HepG2 (cell line): ENCODE results near the gene IFT122. TPM values are rescaled to one million over a fixed set of nuclear protein-coding genes. Genes with fewer than 3 reads are reported as not detected.

ENCODE experiments used
- ARID2 ChIP-seq: sonication (generic); formaldehyde crosslinking; IDR thresholded peaks from 2 replicates; pipeline ENCODE4 v1.8.1; 2022; ENCODE audit warnings: mild to moderate bottlenecking, missing genetic modification reagents, borderline replicate concordance
- CBFB ChIP-seq: sonication (generic); formaldehyde crosslinking; IDR thresholded peaks from 2 replicates; pipeline ENCODE4 v1.4.0; 2020; ENCODE audit warnings: missing genetic modification reagents
- GABPB1 ChIP-seq: IDR thresholded peaks from 2 replicates; pipeline ENCODE4 v1.6.1; 2016; ENCODE audit warnings: mild to moderate bottlenecking, missing genetic modification reagents, moderate library complexity, missing compliant biosample characterization
- GATAD1 ChIP-seq: IDR thresholded peaks from 2 replicates; pipeline ENCODE4 v1.6.1; 2016; ENCODE audit warnings: missing genetic modification reagents, missing compliant biosample characterization
- HHEX ChIP-seq: IDR thresholded peaks from 2 replicates; pipeline ENCODE4 v1.6.1; 2016; ENCODE audit warnings: control low read depth
- ISL2 ChIP-seq: sonication (generic); formaldehyde crosslinking; IDR thresholded peaks from 2 replicates; pipeline ENCODE4 v1.5.0; 2020; ENCODE audit warnings: missing genetic modification reagents
- MIXL1 ChIP-seq: IDR thresholded peaks from 2 replicates; pipeline ENCODE4 v1.6.1; 2016
- NONO ChIP-seq, 2 experiments: fragments of 450-650 bp in 1 of 2; sonication (generic) in 1 of 2; formaldehyde crosslinking in 1 of 2; IDR thresholded peaks in 1 of 2; conservative IDR thresholded peaks in 1 of 2; 2 replicates each; pipeline versions ENCODE4 v1.6.1 to v1.8.0; 2017 to 2022; ENCODE audit warnings: mild to moderate bottlenecking in 1 of 2, missing genetic modification reagents in 1 of 2, moderate library complexity in 1 of 2
- PRPF4 ChIP-seq: fragments of 200-400 bp; formaldehyde crosslinking; IDR thresholded peaks from 2 replicates; pipeline ENCODE4 v1.6.1; 2016; ENCODE audit warnings: low read length, low read depth; ENCODE audit not compliant: poor library complexity, severe bottlenecking
- SIX1 ChIP-seq: sonication (generic); formaldehyde crosslinking; IDR thresholded peaks from 2 replicates; pipeline ENCODE4 v1.4.0; 2020; ENCODE audit warnings: missing genetic modification reagents, borderline replicate concordance
- TARDBP ChIP-seq: sonication (generic); formaldehyde crosslinking; IDR thresholded peaks from 2 replicates; pipeline ENCODE4 v1.8.0; 2022; ENCODE audit warnings: mild to moderate bottlenecking, missing genetic modification reagents
- THAP11 ChIP-seq: IDR thresholded peaks from 2 replicates; pipeline ENCODE4 v1.6.1; 2016; ENCODE audit warnings: missing biosample characterization, missing genetic modification reagents
- YEATS2 ChIP-seq: sonication (generic); formaldehyde crosslinking; IDR thresholded peaks from 2 replicates; pipeline ENCODE4 v1.4.0; 2020; ENCODE audit warnings: missing genetic modification reagents, borderline replicate concordance
- ZFAT ChIP-seq: sonication (generic); formaldehyde crosslinking; conservative IDR thresholded peaks from 2 replicates; pipeline ENCODE4 v1.8.1; 2023; ENCODE audit warnings: missing genetic modification reagents, inconsistent platforms
- ZKSCAN1 ChIP-seq: fragments of 150-350 bp; IDR thresholded peaks from 2 replicates; pipeline ENCODE4 v1.6.1; 2014; ENCODE audit warnings: low read length
- ZNF121 ChIP-seq: sonication (generic); formaldehyde crosslinking; IDR thresholded peaks from 2 replicates; pipeline ENCODE4 v1.5.0; 2020; ENCODE audit warnings: mild to moderate bottlenecking, missing genetic modification reagents
- ZNF225 ChIP-seq: sonication (generic); formaldehyde crosslinking; IDR thresholded peaks from 2 replicates; pipeline ENCODE4 v1.4.0; 2020; ENCODE audit warnings: mild to moderate bottlenecking, missing genetic modification reagents
- ZNF264 ChIP-seq: sonication (generic); formaldehyde crosslinking; IDR thresholded peaks from 2 replicates; pipeline ENCODE4 v1.4.0; 2020; ENCODE audit warnings: missing genetic modification reagents
- ZNF292 ChIP-seq: sonication (generic); formaldehyde crosslinking; IDR thresholded peaks from 2 replicates; pipeline ENCODE4 v1.8.1; 2022; ENCODE audit warnings: mild to moderate bottlenecking, low read depth, missing genetic modification reagents, borderline replicate concordance
- ZNF337 ChIP-seq: sonication (generic); formaldehyde crosslinking; IDR thresholded peaks from 2 replicates; pipeline ENCODE4 v1.5.1; 2020; ENCODE audit warnings: missing genetic modification reagents, low read depth, mild to moderate bottlenecking, borderline replicate concordance
- ZNF34 ChIP-seq: sonication (generic); formaldehyde crosslinking; IDR thresholded peaks from 2 replicates; pipeline ENCODE4 v1.4.0; 2020; ENCODE audit warnings: mild to moderate bottlenecking, missing genetic modification reagents, borderline replicate concordance
- ZNF546 ChIP-seq: sonication (generic); formaldehyde crosslinking; conservative IDR thresholded peaks from 2 replicates; pipeline ENCODE4 v1.8.1; 2023; ENCODE audit warnings: mild to moderate bottlenecking, missing genetic modification reagents
- ZNF547 ChIP-seq: sonication (generic); formaldehyde crosslinking; IDR thresholded peaks from 2 replicates; pipeline ENCODE4 v1.5.1; 2020; ENCODE audit warnings: mild to moderate bottlenecking, missing genetic modification reagents
- ZNF557 ChIP-seq: sonication (generic); formaldehyde crosslinking; IDR thresholded peaks from 2 replicates; pipeline ENCODE4 v1.4.0; 2020; ENCODE audit warnings: missing genetic modification reagents
- ZNF558 ChIP-seq: sonication (generic); formaldehyde crosslinking; IDR thresholded peaks from 2 replicates; pipeline ENCODE4 v1.9.0; 2022; ENCODE audit warnings: mild to moderate bottlenecking, missing genetic modification reagents, borderline replicate concordance
- ZNF607 ChIP-seq: sonication (generic); formaldehyde crosslinking; IDR thresholded peaks from 2 replicates; pipeline ENCODE4 v1.5.1; 2020; ENCODE audit warnings: missing genetic modification reagents, mild to moderate bottlenecking, borderline replicate concordance
- ZNF792 ChIP-seq: IDR thresholded peaks from 2 replicates; pipeline ENCODE4 v1.6.1; 2016
- ZSCAN31 ChIP-seq: sonication (generic); formaldehyde crosslinking; IDR thresholded peaks from 2 replicates; pipeline ENCODE4 v1.5.0; 2020; ENCODE audit warnings: low read depth, mild to moderate bottlenecking, missing genetic modification reagents
- polyA plus RNA-seq, 8 experiments: library from polyadenylated mRNA; depleted of rRNA in 3 of 8; stranded (reverse) in 7 of 8; unstranded in 1 of 8; fragments of >200 nt; fragmentation: Illumina TruSeq in 4 of 8; extraction: Trizol in 4 of 8; gene quantifications; 2 replicates each; pipeline versions ENCODE4 v1.2.1 to v1.2.3, GENCODE V29; 2011 to 2016; ENCODE audit warnings: low read depth in 4 of 8, missing spikeins in 1 of 8, mixed read lengths in 1 of 8; ENCODE audit not compliant: insufficient read depth in 1 of 8
- total RNA-seq, 5 experiments: library from RNA; depleted of rRNA; stranded (reverse); fragments of >200 nt; fragmentation: Illumina TruSeq; extraction: Trizol; gene quantifications; 2 replicates each; pipeline ENCODE4 v1.2.3, GENCODE V29; 2016; ENCODE audit warnings: low read depth in 1 of 5
- TF ChIP-seq, protein P1 (sequence below): sonication (generic); formaldehyde crosslinking; IDR thresholded peaks from 2 replicates; pipeline ENCODE4 v1.5.0; 2020; ENCODE audit warnings: missing genetic modification reagents
- TF ChIP-seq, protein P2 (sequence below): sonication (generic); formaldehyde crosslinking; IDR thresholded peaks from 2 replicates; pipeline ENCODE4 v1.5.1; 2020; ENCODE audit warnings: missing genetic modification reagents, mild to moderate bottlenecking, borderline replicate concordance
- TF ChIP-seq, protein P3 (sequence below): sonication (generic); formaldehyde crosslinking; IDR thresholded peaks from 2 replicates; pipeline ENCODE4 v1.8.1; 2023; ENCODE audit warnings: mild to moderate bottlenecking, moderate library complexity, missing genetic modification reagents

Gene IFT122
- total and polyA plus RNA-seq, 2 of the 13 experiments (the other 11 are each of a cell fraction or from before 2014, with no cell fraction given): 10.1 to 10.3 TPM

DNA sequence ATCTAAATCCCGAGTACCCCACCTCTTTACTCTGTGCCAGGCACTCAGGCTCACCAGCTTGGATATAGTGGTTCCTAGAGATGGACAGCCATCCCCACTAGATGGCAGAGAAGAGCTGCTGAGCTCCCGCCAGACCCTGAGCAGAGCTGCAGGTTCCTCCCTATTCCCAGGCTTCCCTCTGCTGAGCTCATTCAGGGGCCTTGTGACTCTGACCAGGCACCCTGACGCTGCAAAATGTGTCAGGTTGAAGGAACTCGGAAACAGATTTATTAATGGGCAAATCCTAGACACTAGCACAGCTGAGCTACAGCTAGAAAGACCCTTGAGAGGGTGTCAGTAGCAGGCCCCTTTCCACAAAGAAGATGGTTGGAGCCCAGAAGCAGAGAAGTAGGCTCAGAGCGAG, 50.2 kb downstream of the IFT122 start (continued):
- TF ChIP-seq GABPB1 (no peak), GATAD1 (peak; percentile 42; the same call in 1 of the 2 replicates), CBFB (CRISPR knock-in tag) (no peak), ZSCAN31 (CRISPR knock-in tag) (no peak), ZNF34 (CRISPR knock-in tag) (0 out of 2 replicates have a peak, but pooled peaks have one; percentile 32), HHEX (CRISPR knock-in tag) (no peak), ZNF547 (CRISPR knock-in tag) (no peak), NONO (IDR thresholded peaks at IDR 0.05) (no peak), NONO (CRISPR knock-in tag; conservative IDR thresholded peaks at IDR 0.05) (no peak), YEATS2 (peak; percentile 38; the same call in 1 of the 2 replicates), PRPF4 (no peak), ZNF264 (no peak), ZNF337 (no peak), ZFAT (CRISPR knock-in tag) (no peak), ZKSCAN1 (0 out of 2 replicates have a peak, but pooled peaks have one; percentile 31), ZNF546 (CRISPR knock-in tag) (no peak), MIXL1 (CRISPR knock-in tag) (peak; percentile 36; the same call in 1 of the 2 replicates), ZNF607 (CRISPR knock-in tag) (no peak; the same call in 1 of the 2 replicates), ZNF292 (no peak), SIX1 (CRISPR knock-in tag) (0 out of 2 replicates have a peak, but pooled peaks have one; percentile 16), ISL2 (CRISPR knock-in tag) (peak; percentile 49), THAP11 (CRISPR knock-in tag) (peak; percentile 45; the same call in 1 of the 2 replicates), TARDBP (no peak), ZNF792 (CRISPR knock-in tag) (0 out of 2 replicates have a peak, but pooled peaks have one; percentile 31), ZNF121 (CRISPR knock-in tag) (no peak), ZNF558 (no peak), ZNF225 (CRISPR knock-in tag) (no peak), ARID2 (no peak), ZNF557 (CRISPR knock-in tag) (no peak)
- TF ChIP-seq, protein P1, sequence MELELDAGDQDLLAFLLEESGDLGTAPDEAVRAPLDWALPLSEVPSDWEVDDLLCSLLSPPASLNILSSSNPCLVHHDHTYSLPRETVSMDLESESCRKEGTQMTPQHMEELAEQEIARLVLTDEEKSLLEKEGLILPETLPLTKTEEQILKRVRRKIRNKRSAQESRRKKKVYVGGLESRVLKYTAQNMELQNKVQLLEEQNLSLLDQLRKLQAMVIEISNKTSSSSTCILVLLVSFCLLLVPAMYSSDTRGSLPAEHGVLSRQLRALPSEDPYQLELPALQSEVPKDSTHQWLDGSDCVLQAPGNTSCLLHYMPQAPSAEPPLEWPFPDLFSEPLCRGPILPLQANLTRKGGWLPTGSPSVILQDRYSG: no peak
- TF ChIP-seq, protein P2, sequence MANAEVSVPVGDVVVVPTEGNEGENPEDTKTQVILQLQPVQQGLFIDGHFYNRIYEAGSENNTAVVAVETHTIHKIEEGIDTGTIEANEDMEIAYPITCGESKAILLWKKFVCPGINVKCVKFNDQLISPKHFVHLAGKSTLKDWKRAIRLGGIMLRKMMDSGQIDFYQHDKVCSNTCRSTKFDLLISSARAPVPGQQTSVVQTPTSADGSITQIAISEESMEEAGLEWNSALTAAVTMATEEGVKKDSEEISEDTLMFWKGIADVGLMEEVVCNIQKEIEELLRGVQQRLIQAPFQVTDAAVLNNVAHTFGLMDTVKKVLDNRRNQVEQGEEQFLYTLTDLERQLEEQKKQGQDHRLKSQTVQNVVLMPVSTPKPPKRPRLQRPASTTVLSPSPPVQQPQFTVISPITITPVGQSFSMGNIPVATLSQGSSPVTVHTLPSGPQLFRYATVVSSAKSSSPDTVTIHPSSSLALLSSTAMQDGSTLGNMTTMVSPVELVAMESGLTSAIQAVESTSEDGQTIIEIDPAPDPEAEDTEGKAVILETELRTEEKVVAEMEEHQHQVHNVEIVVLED: no peak
- TF ChIP-seq, protein P3, sequence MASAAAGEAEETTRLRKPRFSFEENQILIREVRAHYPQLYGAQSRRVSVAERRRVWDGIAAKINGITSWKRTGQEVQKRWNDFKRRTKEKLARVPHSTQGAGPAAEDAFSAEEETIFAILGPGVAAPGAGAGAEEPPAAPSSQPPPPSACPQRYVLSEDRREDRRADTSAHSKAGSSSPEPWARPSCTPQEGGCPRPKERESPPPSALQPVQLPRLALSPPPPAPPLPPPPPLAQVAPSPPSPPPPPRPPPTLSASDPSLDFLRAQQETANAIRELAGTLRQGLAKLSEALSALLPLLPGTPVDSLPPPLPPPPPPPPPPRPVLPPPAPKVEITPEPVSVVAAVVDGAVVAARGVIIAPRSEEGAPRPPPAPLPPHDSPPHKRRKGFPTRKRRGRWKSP (CRISPR knock-in tag): 0 out of 2 replicates have a peak, but pooled peaks have one; percentile 44
